Ishikawa (cell line): ENCODE data around the gene METTL14.

Source experiments
- CEBPB ChIP-seq: IDR thresholded peaks from 2 replicates; pipeline ENCODE4 v1.6.1; 2012
- CREB1 ChIP-seq: IDR thresholded peaks from 2 replicates; pipeline ENCODE4 v1.6.1; 2012; ENCODE audit warnings: low read depth
- EGR1 ChIP-seq: IDR thresholded peaks from 2 replicates; pipeline ENCODE4 v1.6.1; 2012
- EP300 ChIP-seq: IDR thresholded peaks from 2 replicates; pipeline ENCODE4 v1.6.1; 2012; ENCODE audit warnings: borderline replicate concordance
- FOXM1 ChIP-seq: IDR thresholded peaks from 2 replicates; pipeline ENCODE4 v1.6.1; 2012; ENCODE audit warnings: low read depth, borderline replicate concordance
- MAX ChIP-seq: IDR thresholded peaks from 2 replicates; pipeline ENCODE4 v1.6.1; 2012
- NFIC ChIP-seq: IDR thresholded peaks from 2 replicates; pipeline ENCODE4 v1.6.1; 2012
- RAD21 ChIP-seq: IDR thresholded peaks from 2 replicates; pipeline ENCODE4 v1.6.1; 2012; ENCODE audit warnings: low read depth
- REST ChIP-seq: IDR thresholded peaks from 2 replicates; pipeline ENCODE4 v1.6.1; 2012; ENCODE audit warnings: low read depth, mild to moderate bottlenecking
- TAF1 ChIP-seq: IDR thresholded peaks from 2 replicates; pipeline ENCODE4 v1.6.1; 2012; ENCODE audit warnings: low read depth, mild to moderate bottlenecking
- TCF12 ChIP-seq: IDR thresholded peaks from 2 replicates; pipeline ENCODE4 v1.6.1; 2012; ENCODE audit warnings: low read depth
- TEAD4 ChIP-seq: IDR thresholded peaks from 2 replicates; pipeline ENCODE4 v1.6.1; 2012
- USF1 ChIP-seq: IDR thresholded peaks from 2 replicates; pipeline ENCODE4 v1.6.1; 2012
- YY1 ChIP-seq: IDR thresholded peaks from 2 replicates; pipeline ENCODE4 v1.6.1; 2012; ENCODE audit warnings: low read depth
- ZBTB7A ChIP-seq: IDR thresholded peaks from 2 replicates; pipeline ENCODE4 v1.6.1; 2012; ENCODE audit warnings: low read depth

METTL14 gene

GRCh38 chr4:118741301-118741855 is 56.2 kb downstream of the METTL14 start:
- TF ChIP-seq EP300 = no peak
- TF ChIP-seq ZBTB7A = no peak
- no peak for TF ChIP-seq TCF12
- no peak for TF ChIP-seq REST
- TF ChIP-seq MAX = no peak
- no peak for TF ChIP-seq USF1
- TF ChIP-seq TEAD4 = no peak
- no peak for TF ChIP-seq EGR1
- TF ChIP-seq FOXM1 = no peak
- TF ChIP-seq RAD21 = no peak
- no peak for TF ChIP-seq TAF1
- no peak for TF ChIP-seq YY1
- TF ChIP-seq NFIC = no peak
- no peak for TF ChIP-seq CREB1
- no peak for TF ChIP-seq CEBPB

- TF ChIP-seq TEAD4 (no peak), YY1 (no peak), EP300 (no peak), USF1 (no peak), CREB1 (no peak), MAX (no peak), RAD21 (no peak), CEBPB (no peak), NFIC (no peak), TCF12 (no peak), REST (no peak), TAF1 (no peak)
Observed at GRCh38 chr4:118742050-118742449, 56.9 kb downstream of the METTL14 start.

GRCh38 chr4:118743867-118744266 is 58.7 kb downstream of the METTL14 start:
- TF ChIP-seq FOXM1 (no peak), MAX (no peak), TEAD4 (no peak), RAD21 (no peak), REST (no peak), YY1 (no peak), CREB1 (no peak), EP300 (no peak), ZBTB7A (no peak), TCF12 (no peak), CEBPB (no peak), NFIC (no peak), USF1 (no peak), TAF1 (no peak), EGR1 (no peak)

GRCh38 chr4:118745357-118745756 is 60.2 kb downstream of the METTL14 start:
- no peak for TF ChIP-seq ZBTB7A
- no peak for TF ChIP-seq NFIC
- TF ChIP-seq REST = no peak
- TF ChIP-seq CEBPB = no peak
- TF ChIP-seq TCF12 = no peak
- TF ChIP-seq USF1 = no peak
- TF ChIP-seq MAX = no peak
- TF ChIP-seq FOXM1 = no peak
- TF ChIP-seq RAD21 = no peak
- TF ChIP-seq EGR1 = no peak
- no peak for TF ChIP-seq TEAD4
- no peak for TF ChIP-seq YY1
- TF ChIP-seq EP300 = no peak
- TF ChIP-seq TAF1 = no peak
